Head of caudate nucleus (tissue), 42 donors: Measurements from ENCODE around the gene CLPSL2.

ENCODE experiments used
- DNase-seq, 42 donors: peaks; one replicate each; pipeline versions ENCODE4 v3.0.0 to v3.0.0-alpha.2; 2020 to 2021; ENCODE audit warnings: mixed read lengths in 7 of 42
- intact Hi-C: fragments of 100-400 bp; cut with DNase I; formaldehyde crosslinking; loops from one replicate; pipeline ENCODE4 v1.15.0; 2022

CLPSL2 gene

GRCh38 chr6:35739645-35740524, 36.5 kb upstream of the CLPSL2 start:
- intact Hi-C loops, result no loop called here

DNA sequence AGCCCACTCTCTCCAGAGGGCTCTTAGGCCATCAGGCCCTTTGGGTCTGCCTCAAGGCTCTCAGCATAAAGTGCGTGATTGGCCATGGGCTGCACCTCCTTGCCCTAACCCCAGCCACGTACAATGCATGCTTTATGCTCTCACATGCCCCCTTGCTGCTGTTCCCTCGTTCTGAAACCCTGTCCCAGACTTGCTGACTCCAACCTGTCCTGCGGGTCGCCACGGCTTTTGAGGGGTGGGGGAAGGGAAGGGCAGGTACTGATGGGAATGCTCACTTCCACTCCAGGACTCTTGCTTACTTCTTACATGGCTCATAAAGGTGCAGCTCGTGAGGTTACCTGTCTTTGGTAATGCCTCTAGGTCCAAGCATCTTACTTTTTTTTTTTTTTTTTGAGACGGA, 33.6 kb upstream of the CLPSL2 start:
- intact Hi-C loops, result no loop called here

More at GRCh38 chr6:35739645-35740524, 36.5 kb upstream of the CLPSL2 start:
- DNase-seq, result no peak

GRCh38 chr6:35745509-35745908, 30.9 kb upstream of the CLPSL2 start:
- intact Hi-C loops, result no loop called here
- no peak for DNase-seq

More for the DNA sequence above, 33.6 kb upstream of the CLPSL2 start:
- no peak for DNase-seq

GRCh38 chr6:35746516-35746915, 29.9 kb upstream of the CLPSL2 start:
- intact Hi-C loops, result no loop called here
- DNase-seq, result no peak

GRCh38 chr6:35747877-35748276, 28.5 kb upstream of the CLPSL2 start:
- no peak for DNase-seq
- intact Hi-C loops, result no loop called here

DNA sequence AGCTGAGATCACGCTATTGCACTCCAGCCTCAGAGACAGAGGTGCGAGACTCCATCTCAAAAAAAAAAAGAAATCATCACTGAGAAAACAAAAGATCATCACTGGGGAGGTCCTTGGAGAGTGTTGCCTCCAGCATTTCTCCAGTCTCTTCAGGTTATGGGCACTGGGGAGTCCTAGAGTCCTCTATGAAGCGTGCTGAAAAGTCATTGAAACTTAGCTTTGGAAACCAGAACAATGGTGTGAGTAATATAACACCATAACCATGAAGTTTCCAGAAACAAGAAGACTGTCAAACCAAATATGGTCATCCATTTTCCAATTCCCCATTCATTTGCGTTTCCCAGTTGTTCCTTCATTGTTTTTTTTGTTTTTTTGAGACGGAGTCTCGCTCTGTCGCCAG, 25.8 kb upstream of the CLPSL2 start:
- no peak for DNase-seq
- intact Hi-C loops, result no loop called here

- no peak for DNase-seq
- intact Hi-C loops, result no loop called here
Measured at GRCh38 chr6:35751594-35751993, 24.8 kb upstream of the CLPSL2 start.

DNA sequence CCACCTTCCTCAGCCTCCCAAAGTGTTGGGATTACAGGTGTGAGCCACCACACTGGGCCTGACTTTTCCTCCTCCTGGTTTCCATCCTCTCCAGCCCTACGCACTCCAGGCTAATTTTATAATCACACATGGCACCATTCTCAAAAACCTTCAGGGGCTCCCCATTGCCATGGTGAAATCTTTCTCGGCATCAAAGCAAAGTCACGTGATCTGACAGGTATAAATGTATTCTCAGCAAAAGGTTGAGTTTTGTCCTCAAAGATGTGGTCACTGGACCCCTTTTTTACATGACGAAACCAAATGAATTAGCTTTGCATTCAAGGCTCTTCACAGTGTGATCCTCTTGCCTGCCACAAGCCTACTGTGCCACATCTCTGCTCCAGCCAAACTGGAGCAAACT, 24.1 kb upstream of the CLPSL2 start:
- intact Hi-C loops, result no loop called here
- DNase-seq, result no peak

GRCh38 chr6:35754452-35755277, 21.7 kb upstream of the CLPSL2 start:
- intact Hi-C loops, result no loop called here
- DNase-seq, result peak in 1 of 42 donors; percentile 13

DNA sequence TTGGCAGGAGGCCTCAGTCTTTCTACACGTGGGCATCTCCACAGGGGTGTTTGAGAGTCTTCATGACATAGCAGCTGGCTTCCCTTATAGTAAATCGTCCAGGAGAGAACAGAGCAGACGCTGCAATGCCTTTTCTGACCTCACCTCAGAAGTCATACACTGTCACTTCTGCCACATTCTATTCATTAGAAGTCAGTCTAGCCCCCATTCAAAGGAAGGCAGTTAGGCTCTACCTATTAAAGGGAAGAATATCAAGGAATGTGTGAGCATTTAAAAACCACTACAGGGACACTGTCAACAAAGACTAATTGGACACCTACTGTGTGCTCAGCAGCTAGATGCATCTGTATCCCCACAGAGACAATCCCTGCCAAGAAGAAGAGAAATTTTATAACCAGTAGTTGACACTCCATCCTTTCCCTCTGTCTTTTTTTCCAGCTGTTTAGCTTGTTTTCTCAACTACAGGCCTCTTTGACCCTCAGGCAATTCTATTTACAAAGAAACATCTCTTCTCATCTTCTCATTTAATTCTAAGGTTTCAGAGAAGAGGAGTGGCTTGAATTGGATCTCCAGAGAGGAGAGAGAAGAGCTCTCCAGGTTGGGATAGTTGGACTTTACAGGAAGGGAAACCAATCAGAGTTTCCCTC, 21.0 kb upstream of the CLPSL2 start:
- no peak for DNase-seq
- intact Hi-C loops, result no loop called here

DNA sequence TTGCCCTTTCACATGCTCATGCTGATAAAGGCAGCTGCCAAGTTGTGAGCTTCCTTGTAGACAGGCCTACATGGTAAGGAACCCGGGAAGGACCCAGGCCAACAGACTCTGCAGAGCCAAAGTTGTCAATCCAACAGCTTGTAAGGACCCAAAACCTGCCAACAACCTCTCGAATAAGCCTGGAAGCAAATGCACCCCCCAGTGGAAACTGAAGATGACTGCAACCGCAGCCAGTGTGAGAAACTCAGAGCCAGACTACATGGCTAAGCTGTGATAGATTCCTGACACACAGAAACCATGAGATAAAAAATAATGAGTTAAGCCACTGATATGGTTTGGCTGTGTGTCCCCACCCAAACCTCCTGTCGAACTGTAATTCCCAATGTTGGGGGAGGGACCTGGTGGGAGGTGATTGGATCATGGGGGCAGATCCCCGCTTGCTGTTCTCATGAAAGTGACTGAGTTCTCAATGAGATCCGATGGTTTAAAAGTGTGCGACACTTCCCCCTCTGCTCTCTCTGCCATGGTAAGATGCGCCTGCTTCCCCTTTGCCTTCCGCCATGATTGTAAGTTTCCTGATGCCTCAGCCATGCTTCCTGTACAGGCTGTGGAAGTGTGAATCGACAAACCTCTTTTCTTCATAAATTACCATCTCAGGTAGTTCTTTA, 18.8 kb upstream of the CLPSL2 start:
- DNase-seq, result peak in 17 of 42 donors; percentile 15 to 77 (median 34)
- intact Hi-C loops, result no loop called here

- intact Hi-C loops, result no loop called here
- DNase-seq, result no peak
Measured at GRCh38 chr6:35759426-35759825, 17.0 kb upstream of the CLPSL2 start.

DNA sequence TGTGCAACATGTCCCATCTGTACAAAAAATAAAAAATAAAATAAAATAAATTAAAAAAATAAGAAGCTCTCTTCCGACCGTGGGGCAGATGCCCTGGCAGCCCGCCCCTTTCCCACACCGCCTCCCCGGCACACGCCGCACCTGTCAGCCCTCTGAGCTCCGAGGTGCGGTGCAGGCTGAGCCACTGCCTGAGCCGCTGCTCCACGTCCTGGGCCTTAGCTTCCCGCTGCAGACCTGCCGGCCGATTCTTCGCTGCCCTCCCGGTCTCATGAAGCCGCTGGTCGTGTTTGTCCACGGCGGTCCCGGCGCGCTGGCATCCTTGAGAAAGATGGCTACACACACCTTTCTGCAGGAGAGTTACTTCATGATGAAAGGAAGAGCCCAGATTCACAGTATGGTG, 10.7 kb upstream of the CLPSL2 start:
- no peak for DNase-seq
- intact Hi-C loops, result no loop called here

- DNase-seq, result no peak
- intact Hi-C loops, result no loop called here
Measured at GRCh38 chr6:35769211-35769610, 7.2 kb upstream of the CLPSL2 start.

- intact Hi-C loops, result no loop called here
- DNase-seq, result no peak
Measured at GRCh38 chr6:35771343-35771627, 5.1 kb upstream of the CLPSL2 start.

GRCh38 chr6:35774116-35774794, 2.1 kb upstream of the CLPSL2 start:
- intact Hi-C loops, result no loop called here
- no peak for DNase-seq

- no peak for DNase-seq
- intact Hi-C loops, result no loop called here
Measured at GRCh38 chr6:35775031-35775430, 1.4 kb upstream of the CLPSL2 start.

GRCh38 chr6:35777356-35778102, 1.1 kb downstream of the CLPSL2 start:
- intact Hi-C loops, result no loop called here

More at GRCh38 chr6:35777356-35778102, 1.1 kb downstream of the CLPSL2 start:
- DNase-seq, result no peak
